ENCODE measurements around the gene GUCY1A2.

GRCh38 chr11:107009190-107009589, 9.1 kb downstream of the GUCY1A2 start:
- TF ChIP-seq CTCF (IDR thresholded peaks at IDR 0.05), result peak; percentile 38
- TF ChIP-seq ZFX (IDR thresholded peaks at IDR 0.05; ENCODE audit: borderline replicate concordance), result no peak

Data from 22Rv1 (cell line).